Breast epithelium (tissue), 4 donors: ENCODE data around the gene GSTA5. TPM values are rescaled to one million over a fixed set of nuclear protein-coding genes. Genes with fewer than 3 reads are reported as not detected.
"Not testable (repeated sequence)": the region's sequence is repeated elsewhere in the genome, so short reads cannot be mapped to it uniquely, and the experiment has no call there.

ENCODE experiments used
- DNase-seq, 2 donors: peaks; one replicate each; pipeline ENCODE4 v3.0.0-alpha.2; 2019; ENCODE audit warnings: low spot score in 2 of 2
- H3K27ac ChIP-seq, 2 donors: fragments of 200-600 bp; sonication (generic) in 1 of 2; one replicate each; pipeline ENCODE4 v1.5.1; 2016 to 2019; ENCODE audit warnings: mild to moderate bottlenecking in 1 of 2
- H3K27me3 ChIP-seq, 2 donors: fragments of 200-600 bp; sonication (generic) in 1 of 2; one replicate each; pipeline versions ENCODE4 v1.5.1 to v1.6.0; 2017 to 2019; ENCODE audit warnings: control low read depth in 1 of 2, mild to moderate bottlenecking in 1 of 2
- H3K36me3 ChIP-seq: fragments of 200-600 bp; one replicate; pipeline ENCODE4 v1.5.1; 2019
- H3K4me1 ChIP-seq, 2 donors: fragments of 200-600 bp; sonication (generic); one replicate each; pipeline ENCODE4 v1.5.1; 2016 to 2019; ENCODE audit warnings: control low read depth in 1 of 2
- H3K4me3 ChIP-seq, 3 donors: fragments of 200-600 bp; sonication (generic); 1 replicate in 2 of 3; 2 replicates in 1 of 3; pipeline ENCODE4 v1.5.1; 2016 to 2019; ENCODE audit warnings: mild to moderate bottlenecking in 3 of 3, moderate library complexity in 2 of 3
- H3K9me3 ChIP-seq, 2 donors: fragments of 200-600 bp; sonication (generic) in 1 of 2; one replicate each; pipeline ENCODE4 v1.5.1; 2016 to 2019; ENCODE audit warnings: control low read depth in 1 of 2
- POLR2A ChIP-seq: fragments of 450-650 bp; IDR thresholded peaks from one replicate; pipeline ENCODE4 v1.6.1; 2016; ENCODE audit warnings: antibody characterized with exemption, mild to moderate bottlenecking, moderate library complexity
- POLR2AphosphoS5 ChIP-seq, 3 donors: sonication (generic); formaldehyde crosslinking; IDR thresholded peaks; one replicate each; pipeline ENCODE4 v1.6.1; 2017; ENCODE audit warnings: antibody characterized with exemption in 3 of 3
- intact Hi-C: fragments of 100-400 bp; cut with DNase I; formaldehyde crosslinking; loops from one replicate; pipeline ENCODE4 v1.15.1; 2023; ENCODE audit warnings: low total_unique reads
- total RNA-seq, 3 donors: library from RNA; depleted of rRNA; stranded (reverse); fragments of >200 nt; gene quantifications; one replicate each; pipeline ENCODE4 v1.1.0, GENCODE V29; 2016
- TF ChIP-seq, protein P1 (sequence below), 3 donors: fragments of 450-650 bp; IDR thresholded peaks; one replicate each; pipeline ENCODE4 v1.5.1; 2016 to 2017; ENCODE audit warnings: antibody characterized with exemption in 3 of 3, mild to moderate bottlenecking in 3 of 3, moderate library complexity in 3 of 3

Gene GSTA5
- total RNA-seq, 3 donors from 2014 or later: not detected

DNA sequence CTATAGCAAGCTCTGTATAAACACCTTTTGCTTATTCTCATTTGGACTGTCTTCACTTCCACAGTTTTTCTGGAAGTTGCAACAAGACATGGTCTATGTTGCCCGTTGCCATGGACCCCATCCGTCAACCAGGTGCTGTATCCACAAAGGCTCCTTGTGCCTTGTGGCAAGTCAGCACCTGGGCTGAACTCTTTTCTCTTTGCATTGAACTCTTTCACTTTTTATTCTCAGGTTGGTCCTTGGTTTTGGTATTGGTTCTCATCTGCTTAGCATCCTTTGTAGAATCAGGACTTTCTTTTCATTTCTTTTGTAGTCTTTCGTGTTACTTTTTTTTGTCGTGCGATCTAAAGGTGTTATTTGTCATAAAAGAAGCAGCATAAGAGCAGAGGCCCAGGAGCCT, 32.0 kb downstream of the GSTA5 start:
- Histone ChIP-seq H3K27me3 (no peaks in the 10 kb centered on the region), H3K9me3 (no peaks in the 10 kb centered on the region), H3K27ac (no peak overlapping the region), H3K4me3 (no peak overlapping the region), H3K4me1 (no peaks in the 10 kb centered on the region), H3K36me3 (no peaks in the 10 kb centered on the region)
- TF ChIP-seq POLR2A (no peak), POLR2AphosphoS5 (IDR thresholded peaks at IDR 0.05) (no peak)
- TF ChIP-seq, protein P1, sequence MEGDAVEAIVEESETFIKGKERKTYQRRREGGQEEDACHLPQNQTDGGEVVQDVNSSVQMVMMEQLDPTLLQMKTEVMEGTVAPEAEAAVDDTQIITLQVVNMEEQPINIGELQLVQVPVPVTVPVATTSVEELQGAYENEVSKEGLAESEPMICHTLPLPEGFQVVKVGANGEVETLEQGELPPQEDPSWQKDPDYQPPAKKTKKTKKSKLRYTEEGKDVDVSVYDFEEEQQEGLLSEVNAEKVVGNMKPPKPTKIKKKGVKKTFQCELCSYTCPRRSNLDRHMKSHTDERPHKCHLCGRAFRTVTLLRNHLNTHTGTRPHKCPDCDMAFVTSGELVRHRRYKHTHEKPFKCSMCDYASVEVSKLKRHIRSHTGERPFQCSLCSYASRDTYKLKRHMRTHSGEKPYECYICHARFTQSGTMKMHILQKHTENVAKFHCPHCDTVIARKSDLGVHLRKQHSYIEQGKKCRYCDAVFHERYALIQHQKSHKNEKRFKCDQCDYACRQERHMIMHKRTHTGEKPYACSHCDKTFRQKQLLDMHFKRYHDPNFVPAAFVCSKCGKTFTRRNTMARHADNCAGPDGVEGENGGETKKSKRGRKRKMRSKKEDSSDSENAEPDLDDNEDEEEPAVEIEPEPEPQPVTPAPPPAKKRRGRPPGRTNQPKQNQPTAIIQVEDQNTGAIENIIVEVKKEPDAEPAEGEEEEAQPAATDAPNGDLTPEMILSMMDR (IDR thresholded peaks at IDR 0.05): no peak
- intact Hi-C loops: no loop called here
- DNase-seq: no peak

DNA sequence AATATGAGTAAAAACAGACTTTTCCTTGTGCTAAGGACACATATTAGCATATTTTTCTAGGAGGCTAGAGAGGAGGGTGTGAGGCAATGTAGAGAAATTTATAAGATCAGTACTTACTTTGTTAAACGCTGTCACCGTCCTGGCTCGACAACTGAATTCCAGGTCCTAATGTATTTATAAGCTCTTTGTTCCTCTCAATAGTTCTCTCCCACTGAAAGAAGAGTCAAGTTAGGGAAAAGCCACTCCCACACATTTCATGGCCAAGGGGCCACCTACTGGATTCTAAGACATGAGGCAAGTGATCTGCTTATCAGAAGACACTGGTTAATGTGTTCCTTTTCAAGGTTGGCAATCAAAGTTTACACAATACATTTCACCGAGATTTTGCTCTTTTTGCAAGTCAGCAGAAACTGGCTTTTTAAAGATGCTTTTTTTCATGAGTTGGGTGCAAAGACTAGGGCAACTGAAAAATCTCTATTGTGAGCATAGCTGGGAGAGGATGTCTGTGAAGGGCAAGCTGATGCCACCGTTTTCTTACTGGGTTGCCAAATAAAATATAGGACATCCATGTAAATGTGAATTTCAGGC, 36.9 kb downstream of the GSTA5 start, which contains the start of gene GSTA1:
Gene GSTA1, minus strand, starts transcription at position 149 of the 588 bp plus-strand sequence. CDS start 4,549 bp downstream, outside the sequence.
- H3K36me3 ChIP-seq, H3K27ac ChIP-seq, intact Hi-C loops, DNase-seq, H3K9me3 ChIP-seq, H3K27me3 ChIP-seq, H3K4me3 ChIP-seq, H3K4me1 ChIP-seq: not testable (repeated sequence)

DNA sequence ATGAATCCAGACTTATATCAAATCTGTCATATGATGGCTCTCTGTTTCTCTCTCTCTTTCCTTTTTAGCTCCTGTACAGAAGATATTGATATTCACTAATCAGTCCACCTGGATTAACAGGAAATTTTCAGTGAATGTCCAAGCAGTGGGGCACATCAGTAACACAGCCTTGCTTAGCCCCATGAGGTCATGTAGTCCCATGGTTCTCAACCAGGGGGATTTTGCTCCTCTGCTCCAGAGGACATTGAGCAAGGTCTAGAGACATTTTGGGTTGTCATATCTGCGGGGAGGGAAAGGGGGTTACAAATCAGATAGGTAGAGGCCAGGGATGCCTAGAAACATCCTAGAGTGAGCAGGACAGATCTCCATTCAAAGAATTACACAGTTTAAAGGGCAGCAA, 37.8 kb downstream of the GSTA5 start:
- H3K4me3 ChIP-seq: no peak overlapping the region
- H3K27ac ChIP-seq: no peak overlapping the region
- H3K27me3 ChIP-seq: no peaks in the 10 kb centered on the region
- no peaks in the 10 kb centered on the region for H3K9me3 ChIP-seq
- TF ChIP-seq, protein P1 (IDR thresholded peaks at IDR 0.05): no peak
- no peak for TF ChIP-seq POLR2A
- no peaks in the 10 kb centered on the region for H3K4me1 ChIP-seq
- no peaks in the 10 kb centered on the region for H3K36me3 ChIP-seq
- intact Hi-C loops: no loop called here
- no peak for DNase-seq

DNA sequence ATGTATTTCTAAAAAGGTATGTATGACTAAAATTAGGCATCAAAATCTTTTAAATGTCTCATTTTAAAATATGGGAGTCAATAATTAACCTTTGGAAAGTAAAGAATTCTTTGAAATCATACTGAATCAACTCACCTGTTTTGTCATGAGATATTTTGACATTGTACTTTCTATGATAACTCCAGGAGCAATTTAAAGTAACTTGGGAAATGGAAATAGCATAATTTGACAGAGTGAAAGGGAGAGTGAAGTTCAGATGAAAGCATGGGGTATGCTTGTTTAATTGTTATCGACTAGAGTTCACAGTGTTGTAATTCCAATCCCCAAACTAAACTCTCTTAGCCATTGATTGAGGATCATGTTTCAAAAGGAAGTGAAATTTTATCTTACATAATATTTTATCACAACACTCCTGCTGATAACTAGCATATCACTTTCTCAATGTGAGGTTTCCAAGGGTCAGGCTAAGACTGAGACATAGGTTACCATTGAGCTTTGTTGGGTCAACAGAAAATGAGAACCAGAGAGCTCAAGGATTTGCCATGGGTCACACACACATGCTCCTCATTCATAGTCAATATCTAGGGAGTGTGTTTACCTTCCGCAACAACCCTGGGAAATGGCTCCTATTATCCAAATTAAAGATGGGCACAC, 39.3 kb downstream of the GSTA5 start:
- Histone ChIP-seq H3K27me3 (no peaks in the 10 kb centered on the region), H3K9me3 (no peaks in the 10 kb centered on the region), H3K4me1 (no peaks in the 10 kb centered on the region), H3K4me3 (no peak overlapping the region), H3K36me3 (no peaks in the 10 kb centered on the region), H3K27ac (no peak overlapping the region)
- DNase-seq: no peak
- intact Hi-C loops: no loop called here
- no peak for TF ChIP-seq POLR2AphosphoS5 (IDR thresholded peaks at IDR 0.05)
- TF ChIP-seq, protein P1 (IDR thresholded peaks at IDR 0.05): no peak
- TF ChIP-seq POLR2A: no peak

DNA sequence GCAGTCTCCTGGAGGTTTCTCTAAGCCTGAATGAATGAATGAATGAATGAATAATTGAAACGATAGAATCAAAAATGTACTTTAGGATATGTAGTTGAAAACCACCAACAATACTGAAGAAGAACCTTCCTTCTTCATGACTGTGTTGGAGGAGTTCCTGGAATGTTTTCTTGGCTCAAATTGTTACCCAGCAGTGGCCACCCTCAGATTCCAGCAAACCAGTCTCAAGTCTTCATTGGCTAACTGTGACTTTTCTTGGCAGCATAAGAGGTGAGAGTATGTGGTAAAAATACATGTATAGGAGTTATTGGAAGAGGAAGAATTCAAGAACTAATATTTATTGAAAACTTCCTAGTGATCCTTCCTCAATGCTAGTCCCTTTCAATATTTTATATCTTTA, 41.3 kb downstream of the GSTA5 start:
- H3K27me3 ChIP-seq, H3K27ac ChIP-seq, H3K9me3 ChIP-seq, H3K4me1 ChIP-seq, intact Hi-C loops, H3K4me3 ChIP-seq, H3K36me3 ChIP-seq: not testable (repeated sequence)
- peak in 1 of 2 donors; percentile 22 for DNase-seq

DNA sequence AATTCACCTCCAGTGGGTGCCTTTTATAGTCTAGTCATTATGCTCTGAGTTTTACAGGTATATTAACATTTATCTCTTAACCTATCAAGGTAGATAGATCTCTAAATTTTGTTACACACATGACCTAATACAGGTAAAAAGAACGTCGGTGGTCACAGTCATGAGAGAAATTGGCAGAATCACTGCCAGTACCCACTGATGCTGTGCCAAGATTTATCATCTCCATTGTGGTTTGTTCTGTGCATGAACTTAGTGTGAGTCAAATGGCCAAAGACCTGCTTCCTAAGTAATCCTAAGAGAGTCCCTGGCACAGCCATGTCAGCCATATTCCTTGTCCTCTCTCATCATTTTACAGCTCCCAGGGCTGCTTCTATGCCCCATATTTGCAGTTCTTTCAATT, 46.2 kb downstream of the GSTA5 start:
- H3K27me3 ChIP-seq, H3K27ac ChIP-seq, H3K9me3 ChIP-seq, H3K4me1 ChIP-seq, H3K36me3 ChIP-seq, intact Hi-C loops, H3K4me3 ChIP-seq, DNase-seq: not testable (repeated sequence)
